G401.6 (cell line): ENCODE data around the gene UNG.
A peak's percentile ranks its signal among the peaks of the same experiment; 100 is the strongest.
"Not testable (repeated sequence)": the region's sequence is repeated elsewhere in the genome, so short reads cannot be mapped to it uniquely, and the experiment has no call there.

Experiments used
- FAIRE-seq: peaks from 2 replicates; lab custom pipeline; 2012; peaks lifted over from hg19 to GRCh38; lab: Jason Lieb, UNC

Gene UNG

GRCh38 chr12:109124878-109125648 is 27.7 kb downstream of the UNG start:
- no peak for FAIRE-seq

GRCh38 chr12:109125791-109126190 is 28.4 kb downstream of the UNG start:
- no peak for FAIRE-seq

- FAIRE-seq: no peak
Observed at GRCh38 chr12:109126784-109127183, 29.4 kb downstream of the UNG start.

GRCh38 chr12:109127533-109128242 is 30.3 kb downstream of the UNG start:
- FAIRE-seq: no peak

- no peak for FAIRE-seq
Observed at GRCh38 chr12:109130297-109131153, 33.1 kb downstream of the UNG start.

- no peak for FAIRE-seq
Observed at GRCh38 chr12:109131154-109132050, 34.0 kb downstream of the UNG start.

GRCh38 chr12:109134186-109134917 is 37.0 kb downstream of the UNG start:
- FAIRE-seq: no peak

- FAIRE-seq: no peak
Observed at GRCh38 chr12:109137055-109137454, 39.7 kb downstream of the UNG start.

GRCh38 chr12:109139360-109139759 is 42.0 kb downstream of the UNG start:
- FAIRE-seq: no peak

- FAIRE-seq: no peak
Observed at GRCh38 chr12:109139791-109140190, 42.4 kb downstream of the UNG start.

GRCh38 chr12:109140560-109140959 is 43.2 kb downstream of the UNG start:
- no peak for FAIRE-seq

- no peak for FAIRE-seq
Observed at GRCh38 chr12:109144224-109144623, 46.8 kb downstream of the UNG start.

GRCh38 chr12:109147126-109147525 is 49.7 kb downstream of the UNG start:
- FAIRE-seq: not testable (repeated sequence)

GRCh38 chr12:109147954-109148353 is 50.6 kb downstream of the UNG start:
- FAIRE-seq: no peak

GRCh38 chr12:109150124-109150640 is 52.8 kb downstream of the UNG start:
- FAIRE-seq: no peak

- no peak for FAIRE-seq
Observed at GRCh38 chr12:109151457-109151856, 54.1 kb downstream of the UNG start.

GRCh38 chr12:109153821-109154441 is 56.5 kb downstream of the UNG start:
- no peak for FAIRE-seq

- peak; percentile 89 for FAIRE-seq
Observed at GRCh38 chr12:109154451-109155438, 57.3 kb downstream of the UNG start.

GRCh38 chr12:109156036-109156435 is 58.6 kb downstream of the UNG start:
- no peak for FAIRE-seq
